ENCODE data around the gene FAM221B.

GRCh38 chr9:35852267-35852815 lies 23.8 kb upstream of the FAM221B start:
- TF ChIP-seq CTCF (IDR thresholded peaks at IDR 0.05) (no peak), POLR2AphosphoS5 (IDR thresholded peaks at IDR 0.05) (no peak)

Measured in upper lobe of left lung (tissue), 4 donors.